Activated CD8-positive, alpha-beta memory T cell treated with anti-CD3 and anti-CD28 coated beads, Interleukin-2, amount 50 U/mL, for 48 hours (primary cell): ENCODE data around the gene SCPEP1.

Experiments
- DNase-seq: peaks from one replicate; pipeline ENCODE4 v3.0.0-alpha.2; 2020

SCPEP1 gene

DNA sequence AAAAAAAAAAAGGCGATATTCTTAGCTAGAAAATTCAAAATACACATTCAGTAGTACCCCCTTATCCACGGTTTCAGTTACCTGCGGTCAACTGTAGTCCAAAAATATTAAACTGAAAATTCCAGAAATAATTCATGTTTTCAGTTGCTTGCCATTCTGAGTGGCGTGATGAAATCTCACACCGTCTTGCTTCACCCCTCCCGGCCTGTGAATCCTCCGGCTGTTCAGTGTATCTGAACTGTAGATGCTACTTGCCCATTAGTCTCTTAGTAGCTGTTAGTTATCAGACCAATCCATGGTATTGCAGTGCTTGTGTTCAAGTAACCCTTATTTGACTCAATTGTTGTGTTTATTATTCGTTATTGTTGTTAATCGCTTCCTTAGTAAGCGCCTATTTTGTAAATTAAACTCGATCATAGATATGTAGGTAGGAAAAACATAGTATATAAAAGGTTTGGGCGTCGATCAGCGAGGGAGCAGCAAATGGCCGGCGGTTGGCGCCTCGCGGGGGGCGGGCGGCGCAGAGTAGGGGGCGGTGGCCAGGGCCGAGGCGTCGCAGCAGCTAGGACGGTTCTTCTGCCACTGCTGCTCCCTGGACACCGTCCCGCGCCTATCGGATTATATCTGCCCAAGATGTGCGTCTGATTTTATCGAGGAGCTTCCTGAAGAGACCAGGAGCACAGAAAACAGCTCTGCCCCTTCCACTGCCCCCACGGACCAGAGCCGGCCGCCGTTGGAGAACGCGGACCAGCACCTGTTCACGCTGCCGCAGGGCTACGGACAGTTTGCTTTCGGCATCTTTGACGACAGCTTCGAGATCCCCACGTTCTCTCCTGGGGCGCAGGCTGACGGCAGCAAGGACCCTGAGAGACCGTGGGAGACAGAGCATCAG lies 67.3 kb downstream of the SCPEP1 start:
- DNase-seq: peak; percentile 56

DNA sequence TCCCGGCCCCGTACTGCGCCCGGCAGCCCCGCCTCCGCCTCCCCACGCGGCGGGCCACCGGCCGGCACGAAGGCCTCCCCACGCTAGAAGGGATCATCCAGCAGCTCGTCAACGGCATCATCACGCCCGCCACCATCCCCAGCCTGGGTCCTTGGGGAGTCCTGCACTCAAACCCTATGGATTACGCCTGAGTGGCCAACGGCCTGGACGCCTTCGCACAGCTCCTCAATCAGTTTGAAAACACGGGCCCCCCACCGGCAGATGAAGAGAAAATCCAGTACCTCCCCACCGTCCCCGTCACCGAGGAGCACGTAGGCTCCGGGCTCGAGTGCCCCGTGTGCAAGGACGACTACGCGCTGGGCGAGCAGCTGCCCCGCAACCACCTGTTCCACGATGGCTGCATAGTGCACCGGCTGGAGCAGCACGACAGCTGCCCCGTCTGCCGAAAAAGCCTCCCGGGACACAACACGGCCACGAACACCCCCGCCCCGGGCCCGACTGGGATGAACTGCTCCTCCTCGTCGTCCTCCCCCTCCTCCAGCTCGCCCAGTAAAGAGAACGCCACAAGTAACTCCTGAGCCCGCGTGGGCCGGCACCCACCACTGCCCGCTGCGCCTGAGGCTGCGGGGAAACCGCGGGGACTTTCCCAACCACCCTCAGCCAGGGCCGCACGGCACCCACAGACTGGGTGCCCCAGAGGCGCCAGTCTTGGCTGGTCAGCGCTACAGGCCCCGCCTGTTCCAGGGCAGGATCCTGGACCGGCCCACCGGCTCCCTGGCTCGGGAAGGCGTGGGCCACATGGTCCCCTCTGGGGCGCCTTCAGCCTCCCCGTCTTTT lies 68.2 kb downstream of the SCPEP1 start:
- peak; percentile 65 for DNase-seq

DNA sequence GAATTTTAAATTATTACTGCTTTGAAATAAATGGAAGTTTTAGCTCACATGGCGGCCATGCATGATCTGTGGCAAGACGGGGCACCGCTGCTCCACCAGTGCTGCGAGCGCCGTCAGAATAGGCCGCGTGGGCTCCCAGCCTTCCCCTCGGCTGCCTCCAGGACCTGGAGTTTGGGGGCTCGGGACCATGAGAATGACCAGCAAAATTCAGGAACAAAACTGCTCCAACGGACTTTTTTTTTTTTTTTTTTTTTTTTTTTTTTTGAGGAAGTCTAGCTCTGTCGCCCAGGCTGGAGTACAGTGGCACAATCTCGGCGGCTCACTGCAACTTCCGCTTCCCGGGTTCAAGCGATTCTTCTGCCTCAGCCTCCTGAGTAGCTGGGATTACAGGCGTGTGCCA lies 68.8 kb downstream of the SCPEP1 start:
- no peak for DNase-seq

DNA sequence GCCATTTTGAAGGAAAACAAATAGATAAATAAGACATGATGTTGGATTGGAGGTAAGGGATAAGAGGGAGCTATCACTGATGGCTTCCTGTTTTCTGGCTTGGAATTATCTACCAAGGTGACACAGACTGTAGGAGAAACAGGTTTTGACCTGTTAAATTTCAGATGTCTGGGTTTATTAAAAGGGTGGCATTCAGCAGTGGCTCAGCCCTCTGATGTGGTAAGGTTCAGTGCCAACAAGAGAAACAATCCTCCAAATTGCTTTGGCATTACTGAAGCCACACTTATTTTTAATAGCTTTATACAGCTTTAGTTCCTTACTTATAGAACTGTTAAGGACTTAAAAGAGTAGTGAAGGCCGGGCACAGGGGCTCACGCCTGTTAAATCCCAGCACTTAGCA lies 70.2 kb downstream of the SCPEP1 start:
- DNase-seq: no peak

DNA sequence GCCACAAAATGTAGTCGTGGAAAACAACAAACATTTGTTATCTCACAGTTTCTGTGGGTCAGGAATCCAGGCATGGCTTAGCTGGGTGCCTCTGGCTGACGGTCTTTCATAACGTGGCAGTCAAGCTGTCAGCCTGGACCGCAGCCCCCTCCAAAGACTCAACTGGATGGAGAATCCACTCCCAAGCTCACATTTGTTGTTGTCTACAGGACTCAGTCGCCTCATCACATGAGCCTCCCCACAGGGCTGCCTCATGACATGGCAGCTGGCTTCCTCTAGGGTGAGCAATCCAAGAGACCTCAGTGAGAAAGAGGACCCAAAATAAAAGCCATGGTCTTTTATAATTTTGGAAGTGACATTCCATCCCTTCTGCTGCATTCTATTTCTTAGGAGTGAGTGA lies 72.4 kb downstream of the SCPEP1 start:
- DNase-seq: no peak

- DNase-seq: no peak
Measured at GRCh38 chr17:57051886-57052361, 74.0 kb downstream of the SCPEP1 start.
